IMR-90 (cell line): ENCODE results near the gene CEACAM20. TPM values are rescaled to one million over a fixed set of nuclear protein-coding genes. Genes with fewer than 3 reads are reported as not detected.

Experiments used
- ATAC-seq: fragments of 200-7000 bp; cut with Tn5 transposase; 2 replicates; pipeline ENCODE4 v1.9.1; 2020; ENCODE audit warnings: low read depth, mild to moderate bottlenecking, moderate library complexity
- BruUV-seq: library from RNA; stranded (reverse); fragments of 400-500 nt; replicated peaks from 2 replicates; lab custom pipeline; 2021; lab: Mats Ljungman, UMichigan
- CTCF ChIA-PET: fragments of 300-600 bp; formaldehyde crosslinking; extraction: SDS; loops from one replicate; lab custom pipeline; 2021; ENCODE audit warnings: antibody characterized with exemption; lab: Yijun Ruan, JAX
- POLR2A ChIA-PET: fragments of 300-600 bp; sonication (Branson Sonifier 250); formaldehyde crosslinking; loops from one replicate; lab custom pipeline; 2022; ENCODE audit warnings: antibody characterized with exemption; ENCODE audit not compliant: unreplicated experiment; lab: Charles Lee
- DNase-seq: peaks from one replicate; pipeline ENCODE4 v3.0.0; 2013
- H2AFZ ChIP-seq: replicated peaks from 2 replicates; pipeline ENCODE3; 2013; ENCODE audit warnings: low read length, mild to moderate bottlenecking; ENCODE audit not compliant: poor library complexity
- H2AK5ac ChIP-seq: 2 replicates; pipeline ENCODE4 v1.6.1; 2013; ENCODE audit warnings: low read depth, low read length, inconsistent platforms
- H2AK9ac ChIP-seq: replicated peaks from 2 replicates; pipeline ENCODE3; 2013; ENCODE audit warnings: mild to moderate bottlenecking, low read depth, low read length, moderate library complexity; ENCODE audit not compliant: poor library complexity
- H2BK120ac ChIP-seq: 2 replicates; pipeline ENCODE4 v1.6.1; 2013; ENCODE audit warnings: low read depth, low read length, inconsistent platforms
- H2BK15ac ChIP-seq: 3 replicates; pipeline ENCODE4 v1.6.1; 2013; ENCODE audit warnings: low read depth, low read length, inconsistent platforms
- H2BK20ac ChIP-seq: 2 replicates; pipeline ENCODE4 v1.6.1; 2013; ENCODE audit warnings: low read depth, mild to moderate bottlenecking, inconsistent platforms, low read length, moderate library complexity
- H2BK5ac ChIP-seq: 2 replicates; pipeline ENCODE4 v1.6.1; 2013; ENCODE audit warnings: mild to moderate bottlenecking, low read depth, low read length, inconsistent platforms; ENCODE audit not compliant: poor library complexity, severe bottlenecking
- H3K14ac ChIP-seq: replicated peaks from 2 replicates; pipeline ENCODE4 v1.6.1; 2013; ENCODE audit warnings: low read depth, low read length, inconsistent platforms
- H3K18ac ChIP-seq: 2 replicates; pipeline ENCODE4 v1.6.1; 2013; ENCODE audit warnings: low read depth, low read length, control low read depth
- H3K23ac ChIP-seq: 2 replicates; pipeline ENCODE4 v1.6.1; 2013; ENCODE audit warnings: low read depth, low read length, inconsistent platforms
- H3K27ac ChIP-seq: 2 replicates; pipeline ENCODE4 v1.5.1; 2013; ENCODE audit warnings: mild to moderate bottlenecking, control low read depth, low read length; ENCODE audit not compliant: insufficient read depth
- H3K27me3 ChIP-seq: 2 replicates; pipeline ENCODE4 v1.6.1; 2013; ENCODE audit warnings: low read length; ENCODE audit not compliant: control insufficient read depth, insufficient read depth
- H3K36me3 ChIP-seq: 2 replicates; pipeline ENCODE4 v1.6.1; 2013; ENCODE audit warnings: low read length, mixed read lengths; ENCODE audit not compliant: control insufficient read depth, insufficient read depth
- H3K4ac ChIP-seq: 2 replicates; pipeline ENCODE4 v1.6.1; 2013; ENCODE audit warnings: low read depth, low read length, inconsistent platforms
- H3K4me1 ChIP-seq: 2 replicates; pipeline ENCODE4 v1.6.1; 2013; ENCODE audit warnings: low read length, mixed read lengths; ENCODE audit not compliant: control insufficient read depth, insufficient read depth
- H3K4me2 ChIP-seq: 2 replicates; pipeline ENCODE4 v1.6.1; 2013; ENCODE audit warnings: low read depth, mild to moderate bottlenecking, control low read depth, low read length, moderate library complexity
- H3K4me3 ChIP-seq: 2 replicates; pipeline ENCODE4 v1.5.1; 2013; ENCODE audit warnings: low read depth, mild to moderate bottlenecking, control low read depth, low read length, moderate library complexity; ENCODE audit not compliant: insufficient read depth
- H3K56ac ChIP-seq: 2 replicates; pipeline ENCODE4 v1.6.1; 2013; ENCODE audit warnings: low read length, inconsistent platforms; ENCODE audit not compliant: insufficient read depth; ENCODE audit errors: extremely low read depth
- H3K79me1 ChIP-seq, 2 experiments: 2 replicates each; pipeline ENCODE4 v1.6.1; 2013; ENCODE audit warnings: low read length in 2 of 2, inconsistent platforms in 1 of 2, low read depth in 1 of 2
- H3K9ac ChIP-seq: 2 replicates; pipeline ENCODE4 v1.6.1; 2013; ENCODE audit warnings: low read depth, low read length, control low read depth
- H3K9me1 ChIP-seq: 2 replicates; pipeline ENCODE4 v1.6.1; 2013; ENCODE audit warnings: low read length, inconsistent platforms; ENCODE audit not compliant: insufficient read depth
- H3K9me3 ChIP-seq: 2 replicates; pipeline ENCODE4 v1.6.1; 2013; ENCODE audit warnings: low read length; ENCODE audit not compliant: control insufficient read depth, insufficient read depth
- H4K20me1 ChIP-seq: 2 replicates; pipeline ENCODE4 v1.6.1; 2013; ENCODE audit warnings: low read length, inconsistent platforms; ENCODE audit not compliant: insufficient read depth
- H4K5ac ChIP-seq: 2 replicates; pipeline ENCODE4 v1.6.1; 2013; ENCODE audit warnings: mild to moderate bottlenecking, low read depth, low read length, control low read depth
- H4K8ac ChIP-seq, 2 experiments: 2 replicates each; pipeline ENCODE4 v1.6.1; 2013; ENCODE audit warnings: low read depth in 2 of 2, low read length in 2 of 2, control low read depth in 1 of 2, inconsistent platforms in 1 of 2
- H4K91ac ChIP-seq: 2 replicates; pipeline ENCODE4 v1.6.1; 2013; ENCODE audit warnings: low read depth, low read length, inconsistent platforms; ENCODE audit not compliant: insufficient read depth
- BHLHE40 ChIP-seq: fragments of 150-350 bp; IDR thresholded peaks from 2 replicates; pipeline ENCODE4 v1.6.1; 2016; ENCODE audit warnings: mild to moderate bottlenecking, low read depth, low read length
- CEBPB ChIP-seq: IDR thresholded peaks from 2 replicates; pipeline ENCODE4 v1.6.1; 2012; ENCODE audit warnings: low read depth, low read length, improper control_type of control experiment
- CHD1 ChIP-seq: IDR thresholded peaks from 2 replicates; pipeline ENCODE4 v1.6.1; 2012; ENCODE audit warnings: low read depth, low read length, improper control_type of control experiment
- CTCF ChIP-seq: conservative IDR thresholded peaks from 2 replicates; pipeline ENCODE4 v1.5.1; 2012; ENCODE audit warnings: mild to moderate bottlenecking, low read depth, low read length, improper control_type of control experiment
- ELK1 ChIP-seq: fragments of 150-350 bp; IDR thresholded peaks from 2 replicates; pipeline ENCODE4 v1.6.1; 2016; ENCODE audit warnings: low read depth, mild to moderate bottlenecking, low read length, moderate library complexity, borderline replicate concordance
- FOS ChIP-seq: fragments of 150-350 bp; IDR thresholded peaks from 2 replicates; pipeline ENCODE4 v1.6.1; 2016; ENCODE audit warnings: low read depth, low read length
- MAFK ChIP-seq: IDR thresholded peaks from 2 replicates; pipeline ENCODE4 v1.6.1; 2012; ENCODE audit warnings: low read depth, low read length, improper control_type of control experiment
- MAZ ChIP-seq: IDR thresholded peaks from 2 replicates; pipeline ENCODE4 v1.6.1; 2012; ENCODE audit warnings: low read depth, mild to moderate bottlenecking, low read length, improper control_type of control experiment, moderate library complexity, borderline replicate concordance
- MXI1 ChIP-seq: IDR thresholded peaks from 2 replicates; pipeline ENCODE4 v1.6.1; 2012; ENCODE audit warnings: low read depth, mild to moderate bottlenecking, low read length, moderate library complexity, borderline replicate concordance
- NFE2L2 ChIP-seq: fragments of 150-350 bp; IDR thresholded peaks from 2 replicates; pipeline ENCODE4 v1.6.1; 2016; ENCODE audit warnings: low read depth, mild to moderate bottlenecking, low read length
- POLR2A ChIP-seq: IDR thresholded peaks from 2 replicates; pipeline ENCODE4 v1.6.1; 2012; ENCODE audit warnings: mild to moderate bottlenecking, low read depth, low read length
- RAD21 ChIP-seq: IDR thresholded peaks from 2 replicates; pipeline ENCODE4 v1.6.1; 2012; ENCODE audit warnings: low read length, improper control_type of control experiment
- RCOR1 ChIP-seq: IDR thresholded peaks from 2 replicates; pipeline ENCODE4 v1.6.1; 2012; ENCODE audit warnings: mild to moderate bottlenecking, low read length, improper control_type of control experiment; ENCODE audit not compliant: insufficient replicate concordance
- RFX5 ChIP-seq: IDR thresholded peaks from 2 replicates; pipeline ENCODE4 v1.8.0; 2012; ENCODE audit warnings: low read depth, mild to moderate bottlenecking, low read length, moderate library complexity
- SMC3 ChIP-seq: fragments of 150-350 bp; IDR thresholded peaks from 2 replicates; pipeline ENCODE4 v1.6.1; 2016; ENCODE audit warnings: low read depth, mild to moderate bottlenecking, antibody characterized with exemption, low read length, moderate library complexity
- USF2 ChIP-seq: fragments of 150-350 bp; IDR thresholded peaks from 2 replicates; pipeline ENCODE4 v1.6.1; 2017; ENCODE audit warnings: mild to moderate bottlenecking, antibody characterized with exemption, low read length, low read depth
- WGBS, 2 experiments: methylation state at CpG; one replicate each; pipeline versions ENCODE4 v1.1.5 to v1.1.7; 2013; ENCODE audit warnings: missing lambda C conversion rate in 2 of 2; ENCODE audit not compliant: insufficient read length in 1 of 2; ENCODE audit errors: extremely low coverage in 2 of 2; 5-methylcytosine and 5-hydroxymethylcytosine counted together
- dilution Hi-C: fragments of 300-500 bp; cut with HindIII; formaldehyde crosslinking; loops from one replicate; pipeline ENCODE4 v1.14.3; 2018; ENCODE audit warnings: low sequenced_read_pairs; ENCODE audit not compliant: unreplicated experiment
- in situ Hi-C: fragments of 300-500 bp; cut with MboI; formaldehyde crosslinking; loops from 3 replicates; pipeline ENCODE4 v1.14.3; 2019; ENCODE audit warnings: low sequenced_read_pairs, inconsistent platforms, mixed read lengths
- intact Hi-C: fragments of 100-400 bp; cut with micrococcal nuclease; formaldehyde crosslinking; loops from 2 replicates; pipeline ENCODE4 v1.10.0; 2022
- polyA plus RNA-seq, 3 experiments: library from polyadenylated mRNA; depleted of rRNA; stranded (reverse); fragments of >200 nt; gene quantifications; 2 replicates each; pipeline ENCODE4 v1.2.3, GENCODE V29; 2012; ENCODE audit warnings: low replicate concordance in 1 of 3
- total RNA-seq: library from RNA; depleted of rRNA; stranded (reverse); fragments of >200 nt; gene quantifications from 2 replicates; pipeline ENCODE4 v1.2.3, GENCODE V29; 2012

Gene CEACAM20
- total and polyA plus RNA-seq, 2 of the 4 experiments (the other 2 are of a cell fraction) = not detected

GRCh38 chr19:44525721-44526430 lies 3.6 kb downstream of the CEACAM20 start:
- H3K9me3 ChIP-seq = no peaks in the 10 kb centered on the region; the same call in 1 of the 2 replicates
- CTCF ChIA-PET = no interaction called here
- H3K9me1 ChIP-seq = no peaks in the 10 kb centered on the region
- H4K20me1 ChIP-seq = no peaks in the 10 kb centered on the region
- H2BK120ac ChIP-seq = no peak overlapping the region
- H3K14ac ChIP-seq = no peak overlapping the region
- BruUV-seq = no TSS peak
- no peaks in the 10 kb centered on the region for H3K36me3 ChIP-seq
- no peak overlapping the region for H3K4me3 ChIP-seq
- H4K5ac ChIP-seq = no peak overlapping the region
- no peaks in the 10 kb centered on the region for H3K79me1 ChIP-seq
- H2AFZ ChIP-seq = no peak overlapping the region
- no peak for ATAC-seq
- intact Hi-C loops = no loop called here
- H2AK5ac ChIP-seq = no peak overlapping the region
- H3K27ac ChIP-seq = no peak overlapping the region
- no peak overlapping the region for H3K9ac ChIP-seq
- H2BK15ac ChIP-seq = no peak overlapping the region
- in situ Hi-C loops = no loop called here
- no peak overlapping the region for H2BK20ac ChIP-seq
- POLR2A ChIA-PET = no interaction called here
- TF ChIP-seq RAD21 (no peak), NFE2L2 (no peak), RCOR1 (no peak), MXI1 (no peak), MAZ (no peak), BHLHE40 (no peak), RFX5 (no peak), FOS (no peak), POLR2A (no peak), CTCF (no peak), SMC3 (no peak), MAFK (no peak), USF2 (no peak), CEBPB (no peak), CHD1 (no peak), ELK1 (no peak)
- H4K8ac ChIP-seq = no peak overlapping the region
- no peak overlapping the region for H3K23ac ChIP-seq
- no peak for DNase-seq
- dilution Hi-C loops = no loop called here
- H3K27me3 ChIP-seq = peaks cover 9% of the 10 kb centered on the region
- H2BK5ac ChIP-seq = no peak overlapping the region
- no peak overlapping the region for H2AK9ac ChIP-seq
- H3K4me2 ChIP-seq = no peak overlapping the region
- no peak overlapping the region for H3K18ac ChIP-seq
- WGBS, 2 experiments = no CpG with 5 or more reads among the region's 4 CpGs
- H4K91ac ChIP-seq = no peak overlapping the region
- no peak overlapping the region for H3K4ac ChIP-seq
- H3K56ac ChIP-seq = no peak overlapping the region
- no peaks in the 10 kb centered on the region for H3K4me1 ChIP-seq
